GM23338 (cell line): ENCODE results near the gene PET117. TPM values are rescaled to one million over a fixed set of nuclear protein-coding genes. Genes with fewer than 3 reads are reported as not detected.

Source experiments
- ATAC-seq: fragments of 200-7000 bp; cut with Tn5 transposase; 3 replicates; pipeline ENCODE4 v1.9.1; 2020
- DNase-seq: peaks from one replicate; pipeline ENCODE4 v3.0.0-alpha.2; 2015; ENCODE audit warnings: low spot score
- H2AFZ ChIP-seq: fragments of 200-600 bp; sonication (generic); 2 replicates; pipeline ENCODE4 v1.8.0; 2016; ENCODE audit warnings: antibody characterized with exemption, mild to moderate bottlenecking, moderate library complexity
- H3F3A ChIP-seq: fragments of 200-600 bp; sonication (generic); replicated peaks from 2 replicates; pipeline ENCODE4 v1.8.0; 2017; ENCODE audit warnings: antibody characterized with exemption, mixed run types, low read depth
- H3K27ac ChIP-seq: fragments of 200-600 bp; sonication (generic); 2 replicates; pipeline ENCODE4 v1.6.1; 2016; ENCODE audit warnings: low read depth
- H3K27me3 ChIP-seq: fragments of 200-600 bp; sonication (generic); 2 replicates; pipeline ENCODE4 v1.8.0; 2016; ENCODE audit warnings: mild to moderate bottlenecking, mixed run types, moderate library complexity; ENCODE audit not compliant: insufficient read depth
- H3K36me3 ChIP-seq: fragments of 200-600 bp; sonication (generic); 2 replicates; pipeline ENCODE4 v1.8.0; 2016; ENCODE audit warnings: mild to moderate bottlenecking; ENCODE audit not compliant: insufficient read depth
- H3K4me1 ChIP-seq: fragments of 200-600 bp; sonication (generic); 2 replicates; pipeline ENCODE4 v1.8.0; 2016; ENCODE audit warnings: mild to moderate bottlenecking, moderate library complexity; ENCODE audit not compliant: insufficient read depth
- H3K4me2 ChIP-seq: fragments of 200-600 bp; sonication (generic); 2 replicates; pipeline ENCODE4 v1.7.1; 2017; ENCODE audit warnings: mixed run types
- H3K4me3 ChIP-seq: fragments of 200-600 bp; sonication (generic); 2 replicates; pipeline ENCODE4 v1.6.1; 2016; ENCODE audit warnings: mixed run types
- H3K79me2 ChIP-seq: fragments of 200-600 bp; sonication (generic); replicated peaks from 2 replicates; pipeline ENCODE4 v1.8.0; 2017; ENCODE audit warnings: mild to moderate bottlenecking; ENCODE audit not compliant: insufficient read depth
- H3K9me2 ChIP-seq: fragments of 200-600 bp; sonication (generic); 2 replicates; pipeline ENCODE4 v1.8.0; 2017; ENCODE audit not compliant: insufficient read depth
- H4K20me1 ChIP-seq: fragments of 200-600 bp; sonication (generic); replicated peaks from 2 replicates; pipeline ENCODE4 v1.8.0; 2017; ENCODE audit warnings: mild to moderate bottlenecking; ENCODE audit not compliant: insufficient read depth
- H3K27ac Mint-ChIP-seq: 2 replicates; pipeline ENCODE4 v1.8.0; 2020; ENCODE audit warnings: inconsistent platforms, mild to moderate bottlenecking, moderate library complexity, mixed read lengths
- H3K27me3 Mint-ChIP-seq: 3 replicates; pipeline ENCODE4 v1.8.0; 2022; ENCODE audit warnings: low read depth, mild to moderate bottlenecking, moderate library complexity, mixed read lengths, inconsistent platforms; ENCODE audit not compliant: insufficient read depth, poor library complexity
- H3K36me3 Mint-ChIP-seq: 3 replicates; pipeline ENCODE4 v1.8.0; 2021; ENCODE audit warnings: low read depth, mild to moderate bottlenecking, inconsistent platforms, moderate library complexity, mixed read lengths
- H3K4me1 Mint-ChIP-seq: 3 replicates; pipeline ENCODE4 v1.8.0; 2020; ENCODE audit warnings: mild to moderate bottlenecking, inconsistent platforms, mixed read lengths
- H3K4me3 Mint-ChIP-seq: 3 replicates; pipeline ENCODE4 v1.8.0; 2021; ENCODE audit warnings: moderate library complexity, mild to moderate bottlenecking, inconsistent platforms, mixed read lengths
- H3K9me3 Mint-ChIP-seq: 3 replicates; pipeline ENCODE4 v1.8.0; 2020; ENCODE audit warnings: moderate library complexity, mild to moderate bottlenecking, inconsistent platforms, mixed read lengths
- CREB1 ChIP-seq: fragments of 250-450 bp; sonication (Bioruptor Pico); IDR thresholded peaks from 2 replicates; pipeline ENCODE4 v1.5.0; 2020; ENCODE audit warnings: low read depth, mild to moderate bottlenecking, moderate library complexity
- CTCF ChIP-seq, 2 experiments: fragments of 200-600 bp in 1 of 2; sonication (generic) in 1 of 2; conservative IDR thresholded peaks; 2 replicates each; pipeline versions ENCODE4 v1.5.1 to v1.6.1; 2016 to 2017; ENCODE audit warnings: antibody characterized with exemption in 2 of 2, low read depth in 2 of 2, mild to moderate bottlenecking in 2 of 2, moderate library complexity in 1 of 2
- ETS1 ChIP-seq: IDR thresholded peaks from 2 replicates; pipeline ENCODE4 v1.6.1; 2016; ENCODE audit warnings: antibody characterized with exemption
- EZH2 ChIP-seq: fragments of 200-600 bp; sonication (generic); IDR thresholded peaks from one replicate; pipeline ENCODE4 v1.8.0; 2017; ENCODE audit warnings: antibody characterized with exemption, mild to moderate bottlenecking, low read depth; ENCODE audit not compliant: unreplicated experiment
- EZH2phosphoT487 ChIP-seq: fragments of 200-600 bp; sonication (generic); IDR thresholded peaks from one replicate; pipeline ENCODE4 v1.8.1; 2018; ENCODE audit warnings: antibody characterized with exemption; ENCODE audit not compliant: unreplicated experiment
- JUNB ChIP-seq: IDR thresholded peaks from one replicate; pipeline ENCODE4 v1.6.1; 2016; ENCODE audit warnings: antibody characterized with exemption; ENCODE audit not compliant: unreplicated experiment
- NANOG ChIP-seq: IDR thresholded peaks from 2 replicates; pipeline ENCODE4 v1.6.1; 2016; ENCODE audit warnings: antibody characterized with exemption, borderline replicate concordance
- POLR2AphosphoS5 ChIP-seq: IDR thresholded peaks from 2 replicates; pipeline ENCODE4 v1.6.1; 2016; ENCODE audit warnings: antibody characterized with exemption, low read depth
- REST ChIP-seq: IDR thresholded peaks from one replicate; pipeline ENCODE4 v1.6.1; 2018; ENCODE audit warnings: antibody characterized with exemption; ENCODE audit not compliant: unreplicated experiment
- STAT1 ChIP-seq: IDR thresholded peaks from one replicate; pipeline ENCODE4 v1.6.1; 2016; ENCODE audit warnings: antibody characterized with exemption; ENCODE audit not compliant: unreplicated experiment
- ZNF114 ChIP-seq: fragments of 250-450 bp; sonication (Bioruptor Pico); IDR thresholded peaks from 2 replicates; pipeline ENCODE4 v1.5.0; 2020; ENCODE audit warnings: mild to moderate bottlenecking, moderate library complexity
- ZNF331 ChIP-seq: fragments of 250-450 bp; sonication (Bioruptor Pico); IDR thresholded peaks from 2 replicates; pipeline ENCODE4 v1.5.0; 2020; ENCODE audit warnings: low read depth, mild to moderate bottlenecking, moderate library complexity
- ZNF462 ChIP-seq: fragments of 250-450 bp; sonication (Bioruptor Pico); IDR thresholded peaks from 2 replicates; pipeline ENCODE4 v1.5.0; 2020; ENCODE audit warnings: mild to moderate bottlenecking, moderate library complexity
- polyA plus RNA-seq: library from polyadenylated mRNA; unstranded; fragments of >200 nt; fragmentation: Nextera tagmentation; extraction: Ambion mirVana; gene quantifications from 2 replicates; pipeline ENCODE4 v1.2.1, GENCODE V29; 2016
- total RNA-seq: library from RNA; depleted of rRNA; stranded (reverse); fragments of >200 nt; shearing (Covaris generic); gene quantifications from 2 replicates; pipeline ENCODE4 v1.2.3, GENCODE V29; 2014

PET117 gene
- total and polyA plus RNA-seq, 2 experiments from 2014 or later: 21.7 to 41.9 TPM

GRCh38 chr20:18144541-18145099, 7.0 kb downstream of the PET117 start:
- peak; percentile 17 for DNase-seq
- peaks cover 17% of the 10 kb centered on the region; the same call in 1 of the 2 replicates for H3K36me3 ChIP-seq
- Mint-ChIP-seq H3K27ac (no peak overlapping the region), H3K9me3 (no peaks in the 10 kb centered on the region), H3K4me1 (peaks cover 9% of the 10 kb centered on the region; the same call in 2 of the 3 replicates), H3K4me3 (no peak overlapping the region), H3K36me3 (peaks cover 35% of the 10 kb centered on the region), H3K27me3 (peaks cover 2% of the 10 kb centered on the region)
- H3K4me1 ChIP-seq: no peaks in the 10 kb centered on the region
- no peaks in the 10 kb centered on the region for H3F3A ChIP-seq
- H3K4me3 ChIP-seq: no peak overlapping the region
- ATAC-seq: peak; percentile 52; the same call in 2 of the 3 replicates
- H3K4me2 ChIP-seq: no peak overlapping the region
- peaks cover 16% of the 10 kb centered on the region for H4K20me1 ChIP-seq
- no peak overlapping the region for H2AFZ ChIP-seq
- TF ChIP-seq JUNB (no peak), CTCF (conservative IDR thresholded peaks at IDR 0.05; ENCODE audit: low read depth in 2 of 2) (no peak), ZNF114 (CRISPR knock-in tag) (no peak), ZNF462 (CRISPR knock-in tag) (no peak), STAT1 (no peak), POLR2AphosphoS5 (no peak), ETS1 (no peak), EZH2phosphoT487 (no peak), EZH2 (no peak), NANOG (no peak), REST (no peak), ZNF331 (CRISPR knock-in tag) (no peak), CREB1 (CRISPR knock-in tag) (no peak)
- peak overlapping the region; percentile 0; the same call in 1 of the 2 replicates for H3K27ac ChIP-seq
- no peaks in the 10 kb centered on the region for H3K27me3 ChIP-seq
- peaks cover 44% of the 10 kb centered on the region for H3K79me2 ChIP-seq
- H3K9me2 ChIP-seq: no peaks in the 10 kb centered on the region
